GM13976 (cell line): ENCODE data around the gene TTLL5.

ENCODE experiments used
- DNase-seq: peaks from one replicate; pipeline ENCODE4 v3.0.0; 2012; ENCODE audit warnings: low spot score
- in situ Hi-C: fragments of 300-500 bp; cut with MboI; formaldehyde crosslinking; loops from one replicate; pipeline ENCODE4 v1.12.0; 2022; ENCODE audit warnings: low sequenced_read_pairs, mixed read lengths, inconsistent platforms; ENCODE audit not compliant: unreplicated experiment
- TF ChIP-seq, protein P1 (sequence below): IDR thresholded peaks from 2 replicates; pipeline ENCODE4 v1.5.1; 2012; ENCODE audit warnings: borderline replicate concordance, mild to moderate bottlenecking; ENCODE audit not compliant: insufficient read depth; ENCODE audit errors: extremely low read depth, missing control alignments, control extremely low read depth

TTLL5 gene

DNA sequence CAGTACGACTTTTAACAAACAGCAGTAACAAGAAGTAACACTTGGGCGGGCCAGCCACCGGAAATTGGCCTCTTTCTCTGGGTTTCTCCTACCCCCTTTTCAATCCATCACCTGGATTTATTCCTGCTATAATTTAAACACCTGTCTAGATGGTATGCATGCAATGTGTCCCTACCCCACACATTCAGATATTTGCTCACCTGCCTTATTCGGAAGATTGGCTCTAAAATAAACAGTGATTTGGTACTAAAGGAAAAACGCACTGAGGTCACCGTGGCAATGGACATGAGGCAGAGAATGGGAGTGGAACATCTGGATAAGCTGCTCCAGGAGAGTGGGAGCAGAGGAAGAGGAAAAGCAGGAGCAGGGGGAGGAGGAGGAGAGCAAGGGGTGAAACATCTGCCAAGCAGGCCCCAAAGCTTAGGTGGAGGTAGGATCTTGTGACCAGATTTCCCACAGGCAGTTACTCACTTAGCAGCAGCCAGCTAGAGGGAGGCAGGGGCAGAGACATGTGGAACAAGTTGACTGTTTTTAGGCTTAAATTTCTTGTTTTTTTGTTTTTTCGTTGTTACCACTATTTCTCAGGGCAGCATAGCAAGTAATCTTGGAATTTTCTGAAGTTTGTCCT lies 150.9 kb downstream of the TTLL5 start:
- TF ChIP-seq, protein P1, sequence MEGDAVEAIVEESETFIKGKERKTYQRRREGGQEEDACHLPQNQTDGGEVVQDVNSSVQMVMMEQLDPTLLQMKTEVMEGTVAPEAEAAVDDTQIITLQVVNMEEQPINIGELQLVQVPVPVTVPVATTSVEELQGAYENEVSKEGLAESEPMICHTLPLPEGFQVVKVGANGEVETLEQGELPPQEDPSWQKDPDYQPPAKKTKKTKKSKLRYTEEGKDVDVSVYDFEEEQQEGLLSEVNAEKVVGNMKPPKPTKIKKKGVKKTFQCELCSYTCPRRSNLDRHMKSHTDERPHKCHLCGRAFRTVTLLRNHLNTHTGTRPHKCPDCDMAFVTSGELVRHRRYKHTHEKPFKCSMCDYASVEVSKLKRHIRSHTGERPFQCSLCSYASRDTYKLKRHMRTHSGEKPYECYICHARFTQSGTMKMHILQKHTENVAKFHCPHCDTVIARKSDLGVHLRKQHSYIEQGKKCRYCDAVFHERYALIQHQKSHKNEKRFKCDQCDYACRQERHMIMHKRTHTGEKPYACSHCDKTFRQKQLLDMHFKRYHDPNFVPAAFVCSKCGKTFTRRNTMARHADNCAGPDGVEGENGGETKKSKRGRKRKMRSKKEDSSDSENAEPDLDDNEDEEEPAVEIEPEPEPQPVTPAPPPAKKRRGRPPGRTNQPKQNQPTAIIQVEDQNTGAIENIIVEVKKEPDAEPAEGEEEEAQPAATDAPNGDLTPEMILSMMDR: no peak
- in situ Hi-C loops: no loop called here
- no peak for DNase-seq

DNA sequence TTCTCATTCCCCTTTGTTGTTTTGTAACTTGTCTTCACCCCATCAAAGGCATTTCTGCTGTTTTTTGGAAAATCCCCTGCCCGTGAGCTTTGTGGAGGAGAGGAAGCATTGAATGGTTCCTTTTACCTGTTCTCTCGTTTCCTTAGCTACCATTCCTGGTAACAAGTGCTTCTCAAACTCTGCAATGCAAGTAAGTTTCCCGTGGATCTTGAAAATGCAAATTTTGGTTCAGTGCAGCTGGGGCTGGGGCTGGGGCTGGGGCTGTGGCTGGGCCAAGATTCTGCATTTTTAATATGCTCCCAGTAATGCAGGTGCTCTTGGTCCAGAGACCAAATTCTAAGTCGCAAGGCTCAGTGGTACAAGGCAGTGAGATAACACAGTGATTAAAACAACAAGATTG lies 151.6 kb downstream of the TTLL5 start:
- DNase-seq: no peak
- TF ChIP-seq, protein P1: no peak
- in situ Hi-C loops: no loop called here

DNA sequence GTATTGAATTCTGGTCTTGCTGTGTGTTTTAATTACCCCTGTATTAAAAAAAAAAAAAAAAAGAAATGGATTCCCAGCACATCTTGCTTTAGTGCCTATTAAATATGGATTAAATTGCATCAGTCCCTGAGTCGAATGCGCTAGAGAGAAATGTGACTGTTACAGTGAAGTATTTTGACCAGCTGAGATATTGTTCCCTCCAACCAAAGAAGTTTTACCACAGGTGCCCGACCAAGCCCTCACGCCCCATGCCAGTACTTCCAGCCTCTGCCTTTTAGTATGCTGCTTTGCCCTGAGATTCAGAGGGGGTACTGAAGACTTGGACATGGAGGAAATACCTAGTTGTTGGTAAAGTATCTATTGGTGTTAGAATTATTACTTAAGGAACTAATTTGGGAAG lies 159.7 kb downstream of the TTLL5 start:
- in situ Hi-C loops: no loop called here
- no peak for DNase-seq
- TF ChIP-seq, protein P1: no peak

DNA sequence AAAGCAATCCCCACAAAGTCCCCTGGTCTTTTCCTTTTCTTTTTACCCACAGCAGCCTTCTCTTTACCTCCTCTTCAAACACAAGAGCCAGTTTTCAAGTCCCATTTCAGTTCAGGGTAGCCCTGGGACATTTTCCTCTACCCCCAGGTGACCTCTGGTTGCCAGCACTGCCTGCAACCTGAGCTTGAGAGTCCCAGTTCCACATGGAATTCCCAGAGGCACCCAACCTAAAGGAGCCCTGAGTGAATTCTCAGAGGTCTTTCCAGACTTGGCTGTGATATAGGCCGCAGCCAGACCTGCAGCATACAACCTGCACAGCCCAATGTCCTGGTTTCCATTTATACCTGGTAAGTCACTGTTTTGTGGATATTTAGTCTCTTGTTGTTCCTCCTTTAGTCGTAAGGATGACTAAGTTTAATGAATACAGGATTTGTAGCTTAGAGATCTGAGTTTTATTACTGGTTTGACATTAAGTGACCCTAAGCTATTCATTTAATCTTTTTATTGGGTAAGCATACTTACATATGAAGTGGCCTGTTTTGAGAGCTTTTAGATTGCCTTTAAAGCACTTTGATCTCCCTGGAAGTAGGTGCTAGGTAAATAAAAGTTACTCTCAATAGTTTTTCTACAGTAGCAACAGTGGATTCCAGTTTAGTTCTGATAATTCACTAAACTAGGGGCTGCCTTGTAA lies 160.9 kb downstream of the TTLL5 start:
- TF ChIP-seq, protein P1: no peak
- no peak for DNase-seq
- in situ Hi-C loops: no loop called here

DNA sequence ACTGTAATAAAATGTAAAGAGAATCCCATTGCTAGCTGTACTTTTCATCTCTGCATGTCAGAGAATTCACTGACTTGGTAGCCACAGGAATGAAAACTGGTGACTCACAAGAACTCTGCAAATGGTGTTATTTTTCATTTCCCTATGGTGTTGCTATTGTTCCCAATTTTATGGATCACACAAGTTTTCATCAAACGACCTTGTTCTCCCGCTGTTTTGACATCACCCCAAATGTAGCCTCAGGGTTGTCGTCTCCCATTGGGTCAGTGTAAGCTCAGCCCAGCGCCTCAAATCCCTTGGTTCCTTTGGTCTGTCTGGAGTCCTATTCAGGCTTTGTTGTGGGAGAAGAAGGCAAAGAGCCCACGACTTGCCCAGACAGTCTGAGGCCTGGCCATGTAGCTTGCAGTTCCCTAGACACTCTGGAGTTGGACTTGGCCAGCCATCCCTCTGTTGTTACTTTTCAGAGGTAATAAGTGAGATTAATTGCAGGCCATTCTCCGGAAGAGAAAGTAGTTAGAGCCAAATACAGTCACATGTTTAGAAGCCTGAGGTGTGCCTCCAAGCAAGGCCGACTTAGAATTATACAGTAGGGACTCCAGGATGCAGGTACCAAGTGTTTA lies 161.6 kb downstream of the TTLL5 start:
- in situ Hi-C loops: no loop called here
- TF ChIP-seq, protein P1: no peak
- DNase-seq: no peak

DNA sequence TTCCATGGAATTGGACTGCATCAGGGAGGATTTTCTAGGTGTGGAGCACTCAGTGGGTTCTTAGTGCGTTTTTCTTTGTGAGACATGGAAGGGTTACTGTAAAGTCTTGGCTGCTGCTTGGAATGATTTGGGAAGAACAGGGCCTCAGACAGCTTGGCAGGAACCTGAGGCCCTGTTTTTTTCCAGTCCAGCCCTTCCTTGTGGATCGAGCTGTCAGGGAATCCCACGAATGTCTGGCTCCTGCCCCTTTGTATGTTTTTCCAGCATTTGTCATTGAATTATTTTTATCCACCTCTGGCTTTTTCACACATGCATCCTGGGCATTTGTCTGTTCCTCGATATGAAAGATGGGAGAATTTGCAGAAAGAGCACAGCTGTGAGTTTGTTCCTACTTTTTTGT lies 162.3 kb downstream of the TTLL5 start:
- TF ChIP-seq, protein P1: no peak
- in situ Hi-C loops: no loop called here
- DNase-seq: no peak
